WI38 (cell line): ENCODE results near the gene ATP6AP1.
"Not testable (repeated sequence)": the region's sequence is repeated elsewhere in the genome, so short reads cannot be mapped to it uniquely, and the experiment has no call there.

Source experiments
- H3K4me3 ChIP-seq: 2 replicates; pipeline ENCODE4 v1.5.1; 2011; ENCODE audit warnings: low read depth, mild to moderate bottlenecking, control low read depth, low read length
- CTCF ChIP-seq: IDR thresholded peaks from 2 replicates; pipeline ENCODE4 v1.5.1; 2012; ENCODE audit warnings: low read depth, mild to moderate bottlenecking, control low read depth, low read length

The ATP6AP1 gene

GRCh38 chrX:154382483-154383069 is 45.9 kb upstream of the ATP6AP1 start:
- TF ChIP-seq CTCF, result no peak
- H3K4me3 ChIP-seq, result no peak overlapping the region

GRCh38 chrX:154383359-154384283 is 44.9 kb upstream of the ATP6AP1 start:
- no peak for TF ChIP-seq CTCF
- H3K4me3 ChIP-seq, result no peak overlapping the region

GRCh38 chrX:154384284-154384892 is 44.1 kb upstream of the ATP6AP1 start:
- TF ChIP-seq CTCF, result peak; percentile 40
- no peak overlapping the region for H3K4me3 ChIP-seq

GRCh38 chrX:154388094-154388493 is 40.4 kb upstream of the ATP6AP1 start:
- not testable (repeated sequence) for H3K4me3 ChIP-seq

- H3K4me3 ChIP-seq, result not testable (repeated sequence)
Measured at GRCh38 chrX:154388649-154389048, 39.8 kb upstream of the ATP6AP1 start.

- H3K4me3 ChIP-seq, result not testable (repeated sequence)
Measured at GRCh38 chrX:154389812-154390747, 38.4 kb upstream of the ATP6AP1 start.

GRCh38 chrX:154396363-154396762 is 32.1 kb upstream of the ATP6AP1 start:
- H3K4me3 ChIP-seq, result not testable (repeated sequence)

GRCh38 chrX:154396973-154397887 is 31.2 kb upstream of the ATP6AP1 start:
- peak overlapping the region; percentile 82 for H3K4me3 ChIP-seq

More at GRCh38 chrX:154396973-154397887, 31.2 kb upstream of the ATP6AP1 start:
- no peak for TF ChIP-seq CTCF
